Caco-2 (cell line): ENCODE measurements around the gene RMDN3. TPM values are rescaled to one million over a fixed set of nuclear protein-coding genes. Genes with fewer than 3 reads are reported as not detected.

ENCODE experiments used
- BruUV-seq: library from RNA; stranded (reverse); fragments of 400-500 nt; replicated peaks from 2 replicates; lab custom pipeline; 2021; lab: Mats Ljungman, UMichigan
- CTCF ChIA-PET: fragments of 300-600 bp; sonication (Branson Sonifier 250); formaldehyde crosslinking; loops from one replicate; lab custom pipeline; 2022; ENCODE audit warnings: antibody characterized with exemption; lab: Charles Lee
- POLR2A ChIA-PET: fragments of 300-600 bp; sonication (Branson Sonifier 250); formaldehyde crosslinking; loops from one replicate; lab custom pipeline; 2022; ENCODE audit warnings: antibody characterized with exemption; lab: Charles Lee
- DNase-seq, 2 experiments: peaks; one replicate each; pipeline versions ENCODE4 v3.0.0 to v3.0.0-alpha.2; 2020 to 2022
- H3K27me3 ChIP-seq: replicated peaks from 2 replicates; pipeline ENCODE4 v1.6.0; 2011; ENCODE audit warnings: low read length; ENCODE audit not compliant: control insufficient read depth, insufficient read depth
- H3K36me3 ChIP-seq: 2 replicates; pipeline ENCODE4 v1.5.1; 2011; ENCODE audit warnings: low read length; ENCODE audit not compliant: control insufficient read depth, insufficient read depth
- H3K4me1 ChIP-seq: fragments of 250-450 bp; sonication (Bioruptor Pico); 2 replicates; pipeline ENCODE4 v1.5.1; 2020; ENCODE audit warnings: mild to moderate bottlenecking
- H3K4me3 ChIP-seq: 2 replicates; pipeline ENCODE4 v1.5.1; 2011; ENCODE audit warnings: low read depth, mild to moderate bottlenecking, control low read depth, low read length
- H3K9me3 ChIP-seq: fragments of 250-450 bp; sonication (Bioruptor Pico); 2 replicates; pipeline ENCODE4 v1.5.1; 2020; ENCODE audit warnings: mild to moderate bottlenecking, moderate library complexity
- H3K27ac Mint-ChIP-seq: one replicate; pipeline ENCODE4 v1.8.0; 2022; ENCODE audit warnings: mixed read lengths; ENCODE audit not compliant: unreplicated experiment
- H3K27me3 Mint-ChIP-seq: one replicate; pipeline ENCODE4 v1.8.0; 2022; ENCODE audit warnings: mixed read lengths; ENCODE audit not compliant: insufficient read depth, unreplicated experiment
- H3K36me3 Mint-ChIP-seq: one replicate; pipeline ENCODE4 v1.8.0; 2022; ENCODE audit warnings: mild to moderate bottlenecking, mixed read lengths; ENCODE audit not compliant: insufficient read depth, unreplicated experiment
- H3K4me1 Mint-ChIP-seq: one replicate; pipeline ENCODE4 v1.8.0; 2022; ENCODE audit warnings: low read depth, mixed read lengths; ENCODE audit not compliant: unreplicated experiment
- H3K4me3 Mint-ChIP-seq: one replicate; pipeline ENCODE4 v1.8.0; 2022; ENCODE audit warnings: mild to moderate bottlenecking, moderate library complexity, mixed read lengths; ENCODE audit not compliant: unreplicated experiment
- H3K9me3 Mint-ChIP-seq: one replicate; pipeline ENCODE4 v1.8.0; 2022; ENCODE audit warnings: mixed read lengths; ENCODE audit not compliant: unreplicated experiment
- CTCF ChIP-seq, 2 experiments: fragments of 200-600 bp in 1 of 2; IDR thresholded peaks; 1 replicate in 1 of 2; 2 replicates in 1 of 2; pipeline versions ENCODE4 v1.5.1 to v1.8.0; 2011 to 2022; ENCODE audit warnings: antibody characterized with exemption in 1 of 2, control low read depth in 1 of 2, inconsistent platforms in 1 of 2, low read depth in 1 of 2, low read length in 1 of 2, mild to moderate bottlenecking in 1 of 2, moderate library complexity in 1 of 2; ENCODE audit not compliant: insufficient read depth in 1 of 2, severe bottlenecking in 1 of 2, unreplicated experiment in 1 of 2
- intact Hi-C: fragments of 100-400 bp; cut with micrococcal nuclease; formaldehyde crosslinking; loops from one replicate; pipeline ENCODE4 v1.10.0; 2022; ENCODE audit not compliant: unreplicated experiment
- total RNA-seq: library from RNA; stranded (reverse); gene quantifications from 2 replicates; pipeline ENCODE4 v1.2.3, GENCODE V29; 2022

RMDN3 gene
- total RNA-seq, 1 experiment from 2014 or later: 48.0 TPM

DNA sequence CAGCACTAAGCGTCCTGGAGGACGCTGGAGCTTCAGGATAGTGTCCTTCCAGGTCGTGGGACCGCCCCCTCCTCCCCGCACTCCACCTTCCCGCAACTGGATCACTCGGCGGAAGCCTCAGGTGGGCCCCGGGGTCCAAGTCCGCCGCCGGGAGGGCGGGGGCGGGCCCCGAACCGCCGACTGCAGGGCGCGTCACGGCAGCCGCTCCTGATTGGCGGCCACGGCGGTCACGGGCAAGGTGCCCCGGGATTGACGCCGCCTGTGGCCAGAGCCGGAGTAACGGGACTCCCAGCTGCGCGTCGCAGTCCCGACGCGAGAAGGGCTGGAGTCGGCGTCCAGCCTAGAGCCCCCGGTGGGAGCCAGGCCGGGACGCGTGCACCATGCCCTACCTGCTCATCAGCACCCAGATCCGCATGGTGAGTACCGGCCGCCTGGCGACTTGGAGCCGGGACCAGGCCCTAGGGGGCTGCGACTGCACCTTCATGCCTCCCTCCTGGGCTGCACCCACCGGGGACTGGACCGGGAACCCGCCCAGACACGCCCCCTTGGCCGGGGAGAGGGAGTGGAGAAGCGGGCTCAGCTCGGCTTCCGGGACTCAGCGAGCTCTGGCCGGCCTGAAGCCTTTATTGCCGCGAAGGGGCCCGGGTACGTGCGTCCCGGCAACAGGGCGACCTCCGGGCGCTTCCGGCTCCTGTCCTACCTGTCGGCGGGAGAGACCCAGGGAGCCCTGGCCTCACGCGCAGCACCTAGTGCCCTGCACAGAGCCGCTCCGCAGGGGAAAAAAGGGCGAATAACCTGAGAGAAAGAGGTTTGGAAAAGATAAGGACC, 9.0 kb upstream of the RMDN3 start, which contains the start of gene GCHFR:
GCHFR (plus strand) TSS at position 268 of the 828 bp plus-strand sequence; CDS start at position 381, 113 bp downstream.
- peaks cover 7% of the 10 kb centered on the region; the same call in 1 of the 2 replicates for H3K4me1 ChIP-seq
- peak within 1 kb of the TSS; percentile 86 for H3K4me3 Mint-ChIP-seq
- CTCF ChIA-PET: interaction anchor here (0.6 to 5.7 kb wide), 12 partner anchors 12 to 164 kb away, joined by 3 to 25 read pairs (median 4); partner anchors contain the start of genes DNAJC17, VPS18 and ZFYVE19
- DNase-seq: peak; percentile 90 to 93
- peak within 1 kb of the TSS; percentile 90 for H3K27ac Mint-ChIP-seq
- TF ChIP-seq CTCF (IDR thresholded peaks at IDR 0.05; ENCODE audit: insufficient read depth in 1 of 2, low read depth in 1 of 2, low read length in 1 of 2, severe bottlenecking in 1 of 2, unreplicated experiment in 1 of 2): peak; percentile 17 to 49
- H3K4me3 ChIP-seq: peak within 1 kb of the TSS; percentile 92
- H3K36me3 Mint-ChIP-seq: peaks cover 33% of the 10 kb centered on the region
- no TSS peak for BruUV-seq
- H3K9me3 ChIP-seq: no peaks in the 10 kb centered on the region
- no peaks in the 10 kb centered on the region for H3K36me3 ChIP-seq
- no peaks in the 10 kb centered on the region for H3K27me3 Mint-ChIP-seq
- H3K27me3 ChIP-seq: no peaks in the 10 kb centered on the region
- H3K9me3 Mint-ChIP-seq: no peaks in the 10 kb centered on the region
- peaks cover 11% of the 10 kb centered on the region for H3K4me1 Mint-ChIP-seq
- POLR2A ChIA-PET: interaction anchor here (0.6 to 1.7 kb wide), 9 partner anchors 9 to 199 kb away, joined by 3 to 10 read pairs (median 4); partner anchors contain the start of genes CHAC1, DNAJC17, RAD51 and RMDN3
- intact Hi-C loops: loop anchor here (1.0 to 10.0 kb wide), 3 partner anchors 9 to 199 kb away; partner anchors contain the start of genes CCDC32, RMDN3 and RPUSD2

GRCh38 chr15:40762919-40763800, 8.1 kb upstream of the RMDN3 start:
- CTCF ChIA-PET: interaction anchor here (0.7 to 5.7 kb wide), 9 partner anchors 13 to 131 kb away, joined by 3 to 25 read pairs (median 6); partner anchors contain the start of genes DNAJC17, VPS18 and ZFYVE19
- DNase-seq: peak; percentile 88 to 91
- peaks cover 7% of the 10 kb centered on the region; the same call in 1 of the 2 replicates for H3K4me1 ChIP-seq
- Mint-ChIP-seq H3K27ac (peak overlapping the region; percentile 90), H3K4me1 (peaks cover 11% of the 10 kb centered on the region), H3K4me3 (peak overlapping the region; percentile 86), H3K27me3 (no peaks in the 10 kb centered on the region), H3K9me3 (no peaks in the 10 kb centered on the region), H3K36me3 (peaks cover 24% of the 10 kb centered on the region)
- peak overlapping the region; percentile 92 for H3K4me3 ChIP-seq
- BruUV-seq: TSS peak; percentile 77
- H3K36me3 ChIP-seq: no peaks in the 10 kb centered on the region
- no peaks in the 10 kb centered on the region for H3K27me3 ChIP-seq
- POLR2A ChIA-PET: interaction anchor here (0.6 to 1.7 kb wide), 8 partner anchors 9 to 198 kb away, joined by 3 to 10 read pairs (median 5); partner anchors contain the start of genes CHAC1, DNAJC17, RAD51 and RMDN3
- no peak for TF ChIP-seq CTCF (IDR thresholded peaks at IDR 0.05; ENCODE audit: insufficient read depth in 1 of 2, low read depth in 1 of 2, low read length in 1 of 2, severe bottlenecking in 1 of 2, unreplicated experiment in 1 of 2)
- no peaks in the 10 kb centered on the region for H3K9me3 ChIP-seq
- intact Hi-C loops: loop anchor here (1.0 to 10.0 kb wide), 2 partner anchors 8 to 198 kb away; partner anchors contain the start of genes CCDC32, RMDN3 and RPUSD2
